HG03558 (cell line): ENCODE data around the gene FAM168B.
A peak's percentile ranks its signal among the peaks of the same experiment; 100 is the strongest.
"Not testable (repeated sequence)": the region's sequence is repeated elsewhere in the genome, so short reads cannot be mapped to it uniquely, and the experiment has no call there.

Experiments
- ATAC-seq: cut with Tn5 transposase; IDR thresholded peaks from one replicate; pipeline ENCODE4 v1.9.1; 2021; ENCODE audit warnings: moderate number of reproducible peaks; ENCODE audit not compliant: unreplicated experiment; ENCODE audit errors: extremely low read depth

FAM168B gene, protein sequence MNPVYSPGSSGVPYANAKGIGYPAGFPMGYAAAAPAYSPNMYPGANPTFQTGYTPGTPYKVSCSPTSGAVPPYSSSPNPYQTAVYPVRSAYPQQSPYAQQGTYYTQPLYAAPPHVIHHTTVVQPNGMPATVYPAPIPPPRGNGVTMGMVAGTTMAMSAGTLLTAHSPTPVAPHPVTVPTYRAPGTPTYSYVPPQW

DNA sequence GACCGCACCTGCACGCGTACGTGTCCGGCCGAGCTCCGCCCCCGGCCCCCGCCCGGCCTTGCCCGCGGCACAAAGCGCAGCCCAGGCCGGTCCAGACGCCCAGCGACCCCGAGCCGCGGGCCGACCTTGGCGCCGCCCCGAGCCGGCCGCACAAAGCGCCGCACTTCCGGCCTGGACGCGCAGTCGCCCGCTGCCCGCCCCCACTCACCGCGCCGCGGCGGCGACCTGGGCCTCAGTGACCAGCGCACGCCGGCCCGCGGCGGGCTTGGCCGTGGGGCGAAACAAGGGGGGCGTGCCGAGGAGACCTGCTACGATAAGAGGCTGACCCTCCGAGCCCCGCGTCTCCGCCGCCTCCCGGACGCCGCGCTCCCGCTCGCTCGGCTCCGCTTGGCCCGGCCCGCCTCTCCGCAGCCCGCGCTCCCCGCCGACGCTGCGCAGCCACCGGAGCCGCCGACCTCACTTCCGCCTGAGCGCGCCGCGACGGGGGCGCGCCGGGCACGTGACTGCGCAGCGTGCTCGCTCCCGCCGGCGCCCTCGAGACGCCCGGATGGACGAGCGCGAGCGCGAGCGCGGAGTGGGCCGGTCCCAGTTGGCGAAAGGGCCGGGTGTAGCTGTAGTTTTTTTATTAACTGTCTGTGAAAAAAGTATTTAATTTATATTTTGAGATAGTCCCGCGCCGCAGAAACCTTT lies at the start of gene FAM168B:
TSS of gene FAM168B (minus strand) at position 455 of the 690 bp plus-strand sequence. CDS start 10,814 bp downstream, outside the sequence.
- ATAC-seq = peak; percentile 72

DNA sequence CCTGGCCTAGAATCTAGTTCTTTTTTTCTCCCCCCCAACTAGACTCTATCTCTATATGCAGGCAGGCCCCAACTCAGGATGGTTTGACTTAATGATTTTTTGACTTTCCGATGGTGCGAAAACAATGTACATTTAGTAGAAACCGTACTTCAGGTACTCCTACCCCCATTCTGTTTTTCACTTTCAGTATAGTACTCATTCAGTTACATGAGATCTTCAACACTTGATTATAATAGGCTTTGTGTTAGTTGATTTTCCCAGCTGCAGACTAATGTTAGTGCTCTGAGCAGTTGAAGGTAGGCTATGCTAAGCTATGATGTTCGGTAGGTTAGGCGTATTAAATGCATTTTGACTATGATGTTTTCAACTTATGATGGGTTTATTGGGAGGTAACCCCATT lies 49.6 kb upstream of the FAM168B start:
- ATAC-seq = no peak

DNA sequence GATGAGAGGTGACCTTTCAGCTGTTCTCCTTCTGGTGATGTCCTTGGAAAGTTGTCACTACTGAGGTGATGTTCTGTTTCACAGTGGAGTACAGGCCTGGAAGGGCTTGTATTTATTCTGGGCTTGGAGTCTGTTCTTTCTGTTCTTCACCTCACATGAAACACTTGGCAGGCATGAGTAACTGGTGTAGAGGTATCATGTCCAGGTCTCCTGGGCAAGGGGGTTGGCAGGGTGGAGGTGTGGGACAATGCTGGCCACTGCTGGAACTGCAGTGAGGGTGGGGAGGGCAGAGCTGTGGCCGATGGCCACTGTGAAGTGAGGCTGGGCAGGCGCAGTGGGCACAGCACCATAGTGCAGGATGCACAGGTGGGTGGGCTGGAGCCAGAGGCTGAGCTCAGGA lies 47.3 kb upstream of the FAM168B start:
- no peak for ATAC-seq

DNA sequence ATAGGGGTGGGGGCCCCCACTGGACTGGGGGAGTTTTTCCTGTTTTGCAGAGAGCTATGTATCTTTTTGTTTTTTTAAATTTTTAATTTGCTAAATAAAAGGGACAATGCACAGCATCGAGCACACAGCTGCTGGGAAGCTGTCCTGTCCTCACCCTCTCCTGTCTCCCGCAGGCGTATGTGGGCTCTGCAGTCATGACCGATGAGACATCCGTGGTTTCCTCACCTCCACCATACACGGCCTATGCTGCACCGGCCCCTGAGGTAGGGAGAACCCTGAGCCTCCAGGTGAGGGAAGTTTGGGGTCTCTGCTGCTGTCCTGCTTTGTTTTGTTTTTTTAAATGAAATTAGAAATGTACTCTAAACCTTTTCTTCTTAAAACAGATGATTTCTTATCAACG lies 39.5 kb upstream of the FAM168B start:
- ATAC-seq = no peak

DNA sequence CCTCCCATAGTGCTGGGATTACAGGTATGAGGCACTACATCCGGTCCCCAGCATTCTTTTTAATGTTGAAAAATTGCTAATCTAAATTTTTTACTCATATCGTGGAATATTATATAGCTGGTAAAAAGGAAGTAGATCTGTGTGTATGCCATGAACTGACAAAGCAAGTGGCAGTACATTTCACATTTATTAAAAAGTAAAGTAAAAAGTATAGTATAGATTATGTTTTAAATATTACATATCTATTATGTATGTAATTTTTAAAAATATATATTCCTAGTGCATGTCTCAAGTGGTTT lies 37.0 kb upstream of the FAM168B start:
- ATAC-seq = no peak

DNA sequence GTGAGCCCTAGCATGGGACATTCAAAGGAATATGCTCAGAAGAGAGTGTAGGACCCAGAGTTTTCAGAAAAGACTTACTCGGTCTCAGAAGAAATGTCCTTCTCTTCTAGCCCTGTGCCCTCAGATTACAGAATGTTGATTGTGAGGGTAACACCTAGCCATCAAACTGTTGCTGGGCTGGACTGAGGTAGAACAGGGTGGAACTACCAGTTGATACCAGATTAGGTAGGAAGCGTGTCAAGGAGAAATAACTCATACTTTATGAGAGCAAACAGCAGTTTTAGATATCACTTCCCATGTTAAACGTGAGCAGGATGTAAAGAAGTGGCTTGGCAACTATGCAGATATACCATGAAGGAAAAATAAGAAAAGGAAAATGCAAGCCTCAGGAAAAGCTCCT lies 34.7 kb upstream of the FAM168B start:
- no peak for ATAC-seq

DNA sequence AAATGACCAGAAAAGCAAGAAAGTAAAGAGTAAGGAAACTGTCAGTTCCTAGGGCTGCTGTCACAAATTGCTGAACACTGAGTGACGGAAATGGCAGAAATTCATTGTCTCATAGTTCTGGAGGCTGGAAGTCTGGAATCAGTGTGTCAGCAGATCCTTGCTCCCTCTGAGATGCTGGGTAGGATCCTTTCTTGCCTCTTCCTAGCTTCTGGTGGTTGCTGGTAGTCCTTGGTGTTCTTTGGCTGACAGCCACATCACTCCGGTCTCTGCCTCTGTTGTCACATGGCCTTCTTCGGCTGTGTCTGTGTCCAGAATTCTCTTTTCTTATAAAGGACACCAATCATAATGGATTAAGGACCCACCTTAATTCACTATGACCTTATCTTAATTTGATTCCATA lies 33.8 kb upstream of the FAM168B start:
- no peak for ATAC-seq

DNA sequence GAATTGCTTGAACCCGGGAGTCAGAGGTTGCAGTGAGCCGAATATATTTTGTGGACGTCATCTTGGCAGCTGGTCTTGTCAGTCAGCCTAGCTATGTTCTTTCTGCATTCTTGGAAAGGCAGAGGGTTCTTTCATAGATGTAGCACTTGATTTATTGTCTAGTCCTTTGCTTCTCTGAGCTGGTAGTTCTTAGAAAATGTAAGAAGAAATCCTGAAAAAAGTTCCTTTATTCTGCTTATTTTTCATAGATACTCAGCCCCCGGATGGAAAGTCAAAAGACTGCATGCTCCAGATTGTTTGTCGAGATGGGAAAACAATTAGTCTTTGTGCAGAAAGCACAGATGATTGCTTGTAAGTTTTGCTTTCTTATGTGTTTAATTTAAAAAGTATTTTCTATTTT lies 33.2 kb upstream of the FAM168B start:
- ATAC-seq = no peak

DNA sequence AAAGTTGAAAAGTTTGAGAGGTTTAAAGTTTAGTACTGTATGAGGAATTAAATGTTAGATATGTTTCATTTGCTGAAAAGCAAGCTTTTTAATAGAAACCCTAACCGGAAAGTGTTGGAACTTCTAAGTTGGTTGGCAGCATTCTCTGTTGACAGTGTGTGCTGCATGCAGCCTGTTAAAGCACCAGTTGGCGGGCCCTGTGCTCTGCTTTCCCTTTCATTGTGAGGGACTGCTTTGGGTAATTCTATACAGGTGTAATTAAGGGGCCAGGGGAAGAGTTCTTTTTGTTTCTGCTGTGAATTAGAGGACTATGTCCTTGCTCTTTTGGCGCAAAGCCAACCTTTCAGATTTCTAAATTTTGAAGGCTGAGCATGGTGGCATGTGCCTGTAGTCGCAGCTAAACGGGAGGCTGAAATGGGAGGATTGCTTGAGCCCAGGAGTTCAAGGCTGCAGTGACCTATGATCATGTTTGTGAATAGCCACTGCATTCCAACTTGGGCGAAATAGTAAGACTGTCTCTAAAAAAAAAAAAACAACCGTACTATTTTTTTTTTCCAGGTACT lies 32.0 kb upstream of the FAM168B start:
- ATAC-seq = no peak

DNA sequence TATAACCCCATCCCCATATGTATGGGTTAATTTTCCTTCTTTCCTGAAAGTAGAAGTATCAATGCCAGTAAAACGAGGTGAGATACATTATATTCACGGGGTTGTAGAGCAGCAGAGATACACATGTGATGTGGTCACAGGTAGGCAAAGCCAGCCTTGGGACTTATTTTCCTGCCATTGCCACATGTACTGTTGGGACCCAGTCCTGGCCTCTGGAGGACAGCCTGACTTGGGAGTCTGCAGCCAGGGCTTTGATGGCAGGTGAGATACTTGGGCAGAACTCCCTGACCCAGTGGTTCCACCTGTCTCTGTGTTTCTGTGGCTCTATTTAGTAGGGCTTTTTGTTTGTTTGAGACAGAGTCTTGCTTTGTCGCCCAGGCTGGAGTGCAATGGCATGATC lies 29.9 kb upstream of the FAM168B start:
- ATAC-seq = no peak

DNA sequence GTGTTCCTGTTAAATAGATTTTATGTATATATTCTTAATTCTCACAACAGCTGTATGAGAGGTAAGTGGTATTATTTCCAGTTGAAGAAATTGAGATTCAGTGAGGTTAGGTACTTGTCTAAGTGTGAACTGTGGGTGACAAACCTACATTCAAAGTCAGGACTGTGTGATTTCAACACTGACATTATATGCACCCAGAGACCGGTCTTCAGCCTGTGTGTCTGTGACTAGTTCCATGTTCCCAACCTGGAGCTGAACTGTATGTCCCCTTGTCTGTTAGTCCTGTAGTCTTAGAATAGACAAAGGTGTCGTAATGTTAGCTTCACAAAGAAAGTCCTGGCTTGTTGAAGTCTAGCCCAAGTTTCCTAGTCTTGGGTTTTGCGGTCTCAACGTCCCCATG lies 29.2 kb upstream of the FAM168B start:
- no peak for ATAC-seq

DNA sequence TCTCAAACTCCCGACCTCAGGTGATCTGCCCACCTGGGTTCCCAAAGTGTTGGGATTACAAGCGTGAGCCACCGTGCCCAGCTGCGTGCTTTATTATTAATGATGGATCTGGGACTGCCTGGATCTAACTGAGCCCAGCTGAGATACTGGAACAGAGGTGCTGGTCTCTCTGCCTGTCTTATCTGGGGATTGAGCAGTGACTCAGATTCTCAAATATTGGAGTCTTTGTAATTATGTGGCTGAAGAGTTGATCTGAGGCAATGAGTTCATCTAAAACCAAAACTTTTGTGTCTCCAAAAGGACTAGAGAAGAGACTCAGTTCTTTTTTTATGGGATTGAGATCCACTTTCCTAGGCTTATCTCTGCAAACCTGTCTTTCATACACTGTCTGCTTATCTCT lies 28.2 kb upstream of the FAM168B start:
- no peak for ATAC-seq

DNA sequence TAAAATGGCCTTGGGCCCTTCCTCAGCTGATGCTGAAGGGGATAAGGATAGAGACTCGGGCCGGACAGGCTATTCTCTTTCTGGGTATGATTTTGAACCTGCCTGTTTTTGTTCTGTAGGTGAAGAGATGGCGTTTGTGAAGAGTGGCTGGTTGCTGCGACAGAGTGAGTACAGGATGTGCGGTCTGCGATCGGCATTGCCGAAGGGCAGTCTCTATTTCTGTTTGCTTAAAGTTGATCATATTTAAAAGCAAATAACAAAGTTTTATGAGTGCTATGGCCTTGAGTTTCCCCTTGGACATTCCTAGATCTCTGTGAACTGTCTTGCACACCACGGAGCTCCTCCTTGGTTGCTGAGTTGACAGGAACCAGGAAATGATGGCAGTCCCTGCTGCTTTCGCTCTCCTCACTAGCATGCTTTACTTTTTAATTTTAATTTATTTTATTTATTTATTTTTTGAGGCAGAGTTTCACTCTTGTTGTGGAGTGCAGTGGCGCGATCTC lies 27.6 kb upstream of the FAM168B start:
- no peak for ATAC-seq

DNA sequence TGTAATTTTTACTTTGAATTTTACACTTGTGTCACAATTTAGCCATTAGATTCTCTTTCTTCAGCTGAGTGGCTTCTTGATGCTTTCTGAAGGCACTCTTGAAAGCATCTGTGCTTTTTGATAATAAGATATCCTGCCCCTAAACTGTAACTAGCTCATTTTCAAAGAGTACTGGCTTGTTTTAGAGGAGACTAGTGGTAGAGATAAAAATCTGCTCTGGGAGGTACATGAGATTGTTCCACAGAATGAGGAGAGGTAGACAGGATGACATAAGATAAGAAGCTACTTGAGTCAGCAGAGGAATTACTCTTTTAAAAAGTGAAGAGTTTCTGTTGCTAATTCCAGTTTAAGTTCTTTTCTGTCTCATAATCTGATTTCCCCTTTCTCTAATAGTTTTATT lies 22.5 kb upstream of the FAM168B start:
- no peak for ATAC-seq

DNA sequence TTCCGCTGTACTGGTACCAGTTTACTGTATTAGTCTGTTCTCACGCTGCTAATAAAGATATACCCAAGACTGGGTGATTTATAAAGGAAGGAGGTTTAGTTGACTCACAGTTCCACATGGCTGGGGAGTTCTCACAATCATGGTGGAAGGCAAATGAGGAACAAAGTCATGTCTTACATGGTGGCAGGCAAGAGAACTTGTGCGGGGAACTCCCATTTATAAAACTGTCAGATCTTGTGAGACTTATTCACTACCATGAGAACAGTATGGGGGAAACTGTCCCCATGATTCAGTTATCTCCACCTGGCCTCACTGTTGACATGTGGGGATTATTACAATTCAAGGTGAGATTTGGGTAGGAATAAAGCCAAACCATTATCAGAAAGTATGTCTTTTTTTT lies 21.7 kb upstream of the FAM168B start:
- not testable (repeated sequence) for ATAC-seq

DNA sequence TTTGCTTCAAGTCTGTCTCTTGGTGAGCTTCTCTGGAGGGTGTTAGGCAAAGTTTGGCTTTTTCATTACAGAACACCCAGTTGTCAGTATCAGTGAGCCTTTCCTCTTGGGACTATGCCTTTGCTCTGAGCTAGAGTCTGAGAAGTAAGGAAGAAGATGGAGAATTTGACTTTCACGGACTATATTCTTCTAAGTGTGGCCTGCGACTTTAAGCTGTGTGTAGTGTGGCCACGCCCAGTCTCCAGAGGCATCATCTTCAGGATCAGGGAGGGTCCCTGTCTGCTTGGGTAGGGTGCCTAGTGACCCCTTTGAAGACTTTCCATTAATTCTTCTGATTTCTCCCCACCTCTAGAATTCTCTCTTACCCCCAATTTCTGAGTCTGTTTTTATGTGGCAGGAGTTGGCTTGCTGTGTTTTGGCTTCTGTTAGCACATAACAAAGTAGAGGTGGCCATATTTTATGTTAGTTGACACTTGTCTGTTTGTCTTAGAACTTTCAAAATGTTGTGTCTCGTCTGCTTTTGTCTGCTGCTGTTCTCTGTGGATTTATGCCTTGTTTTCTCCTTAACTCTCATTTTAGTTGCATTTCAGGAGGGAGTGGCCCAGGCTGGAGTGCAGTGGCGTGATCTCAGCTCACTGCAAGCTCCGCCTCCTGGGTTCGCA lies 20.4 kb upstream of the FAM168B start:
- no peak for ATAC-seq

DNA sequence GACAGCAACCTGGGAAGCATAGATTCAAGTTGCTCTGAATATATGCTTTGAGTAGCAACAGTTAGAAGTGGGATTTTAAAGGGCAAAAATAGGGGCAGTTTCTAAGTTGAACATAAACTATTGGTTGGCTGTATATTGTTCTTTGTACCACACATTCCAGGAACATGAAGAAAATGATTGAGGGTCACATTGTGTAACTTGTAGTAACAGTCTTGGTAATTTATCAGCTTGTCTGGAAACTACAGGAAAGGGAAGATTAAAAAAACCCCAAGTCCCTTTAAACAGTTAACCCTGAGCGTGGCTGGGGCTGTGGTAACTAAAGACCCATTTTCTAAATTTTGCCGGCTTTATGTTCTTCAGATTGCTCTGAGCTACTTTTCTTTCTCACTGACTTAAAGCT lies 19.3 kb upstream of the FAM168B start:
- ATAC-seq = no peak

DNA sequence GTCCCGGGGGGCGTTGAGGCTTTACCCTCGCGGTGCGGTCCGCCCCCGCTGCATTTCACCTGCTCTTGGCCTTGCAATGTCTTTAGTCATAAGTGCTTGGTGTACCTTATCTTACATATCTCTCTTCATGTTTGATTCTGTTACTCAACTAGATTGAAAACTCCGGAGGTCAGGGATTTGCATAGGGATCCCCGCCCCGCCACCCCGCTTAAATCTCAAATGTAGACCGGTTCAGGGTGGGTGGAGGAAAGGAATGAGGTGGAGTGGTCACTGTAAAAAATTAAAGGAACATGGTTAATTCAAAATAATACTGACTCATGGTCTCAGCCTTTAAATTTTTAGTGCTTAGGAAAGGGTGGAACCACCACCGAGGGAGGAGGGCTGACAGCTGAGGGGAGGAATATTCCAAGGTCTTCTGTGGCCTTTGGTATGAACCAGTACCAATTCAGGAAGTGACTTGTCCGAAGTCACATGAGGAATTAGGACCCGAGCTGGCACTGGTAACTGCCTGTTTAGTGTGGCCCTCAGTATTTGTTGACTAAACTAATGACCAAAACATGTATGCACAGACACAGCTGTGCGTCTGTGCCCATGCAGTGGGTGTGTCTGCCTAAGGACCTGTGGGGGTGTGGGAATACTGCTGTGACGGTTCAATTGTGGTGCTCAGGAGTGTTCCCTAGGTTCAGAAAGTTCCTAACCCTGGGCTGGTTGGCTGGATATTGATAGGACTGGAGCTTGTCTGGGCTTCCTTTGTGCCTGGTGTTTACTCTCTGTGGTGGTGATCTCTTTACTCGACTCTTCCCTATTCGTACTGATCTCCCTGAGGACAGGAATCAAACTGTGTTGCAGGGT lies 12.9 kb upstream of the FAM168B start:
- ATAC-seq = no peak

DNA sequence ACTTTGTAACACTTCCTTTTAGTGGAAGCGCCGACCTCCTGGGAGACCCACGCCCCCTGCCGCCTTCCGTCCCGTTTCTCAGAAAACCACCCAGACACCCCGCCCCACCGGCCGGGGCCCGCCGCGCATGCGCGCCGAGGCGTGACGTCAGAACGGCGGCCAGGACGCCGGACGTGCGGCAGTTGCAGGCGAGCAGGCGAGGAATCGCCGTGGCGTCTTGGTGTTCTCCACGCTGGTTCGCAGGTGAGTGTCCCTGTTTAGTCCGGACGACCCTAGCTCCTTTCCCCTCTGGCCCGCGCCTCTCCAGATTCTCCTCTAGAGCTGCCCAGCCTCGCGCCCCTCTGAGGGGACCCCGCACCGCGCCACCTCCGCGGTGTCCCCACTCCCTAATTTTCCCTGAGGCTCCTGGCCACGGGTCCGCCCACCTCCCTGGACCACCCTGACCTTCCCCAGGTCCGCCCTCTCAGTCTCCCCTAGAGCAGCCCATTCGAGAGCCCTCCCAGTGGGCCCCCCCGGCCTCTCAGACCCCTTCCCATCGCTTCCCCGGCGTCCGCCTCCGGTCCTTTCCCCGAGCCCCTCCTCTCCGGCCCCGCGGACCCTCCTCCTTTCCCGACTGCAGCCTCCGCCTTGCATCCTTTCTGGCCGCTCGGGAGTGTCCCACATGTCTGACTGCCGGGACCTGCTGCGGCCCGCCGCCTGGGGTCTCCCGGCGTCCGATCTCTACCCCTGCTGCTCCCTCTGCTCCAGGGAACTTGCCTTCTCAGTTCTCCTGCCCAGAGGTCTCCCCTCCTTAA lies 12.1 kb upstream of the FAM168B start, which contains the start of gene PLEKHB2:
TSS of gene PLEKHB2 (plus strand) at position 181 of the 794 bp plus-strand sequence. CDS start 15,606 bp downstream, outside the sequence.
- peak; percentile 61 for ATAC-seq
